ENCODE data around the gene GARIN5A. TPM values are rescaled to one million over a fixed set of nuclear protein-coding genes. Genes with fewer than 3 reads are reported as not detected.

Gene GARIN5A
- total and polyA plus RNA-seq, 2 experiments from 2014 or later, result 13.3 to 25.0 TPM

GRCh38 chr19:50447750-50448149 lies 28.9 kb downstream of the GARIN5A start:
- Mint-ChIP-seq H3K4me1 (no peaks in the 10 kb centered on the region), H3K27me3 (ENCODE audit: insufficient read depth, low read depth, poor library complexity) (peaks cover 4% of the 10 kb centered on the region), H3K4me3 (no peak overlapping the region), H3K9me3 (peaks cover 98% of the 10 kb centered on the region), H3K36me3 (ENCODE audit: low read depth) (peaks cover 53% of the 10 kb centered on the region), H3K27ac (no peak overlapping the region)
- H2AFZ ChIP-seq, result no peak overlapping the region
- H3K79me2 ChIP-seq (replicated peaks; ENCODE audit: insufficient read depth), result no peaks in the 10 kb centered on the region
- H3K4me1 ChIP-seq (ENCODE audit: insufficient read depth), result peaks cover 6% of the 10 kb centered on the region; the same call in 1 of the 2 replicates
- H3K36me3 ChIP-seq (ENCODE audit: insufficient read depth), result no peaks in the 10 kb centered on the region
- no peaks in the 10 kb centered on the region for H4K20me1 ChIP-seq (replicated peaks; ENCODE audit: insufficient read depth)
- ATAC-seq, result no peak
- H3K27ac ChIP-seq (ENCODE audit: low read depth), result no peak overlapping the region
- no peak for TF ChIP-seq EZH2 (IDR thresholded peaks at IDR 0.05; ENCODE audit: low read depth, unreplicated experiment)
- TF ChIP-seq STAT1 (IDR thresholded peaks at IDR 0.05; ENCODE audit: unreplicated experiment), result no peak
- TF ChIP-seq ZNF114 (CRISPR knock-in tag; IDR thresholded peaks at IDR 0.05), result no peak
- no peak for TF ChIP-seq CTCF (conservative IDR thresholded peaks at IDR 0.05; ENCODE audit: low read depth in 2 of 2)
- no peak for TF ChIP-seq EZH2phosphoT487 (IDR thresholded peaks at IDR 0.05; ENCODE audit: unreplicated experiment)
- no peak for TF ChIP-seq JUNB (IDR thresholded peaks at IDR 0.05; ENCODE audit: unreplicated experiment)
- TF ChIP-seq POLR2AphosphoS5 (IDR thresholded peaks at IDR 0.05; ENCODE audit: low read depth), result no peak
- TF ChIP-seq CREB1 (CRISPR knock-in tag; IDR thresholded peaks at IDR 0.05; ENCODE audit: low read depth), result no peak
- no peak for TF ChIP-seq NANOG (IDR thresholded peaks at IDR 0.05; ENCODE audit: borderline replicate concordance)
- no peak for TF ChIP-seq REST (IDR thresholded peaks at IDR 0.05; ENCODE audit: unreplicated experiment)
- no peak overlapping the region for H3K4me2 ChIP-seq
- H3K4me3 ChIP-seq, result no peak overlapping the region
- H3K27me3 ChIP-seq (ENCODE audit: insufficient read depth), result no peaks in the 10 kb centered on the region
- H3F3A ChIP-seq (replicated peaks; ENCODE audit: low read depth), result no peaks in the 10 kb centered on the region
- no peaks in the 10 kb centered on the region for H3K9me2 ChIP-seq (ENCODE audit: insufficient read depth)
- DNase-seq (ENCODE audit: low spot score), result no peak

- Mint-ChIP-seq H3K4me1 (no peaks in the 10 kb centered on the region), H3K36me3 (ENCODE audit: low read depth) (peaks cover 50% of the 10 kb centered on the region), H3K4me3 (no peak overlapping the region), H3K27ac (no peak overlapping the region), H3K9me3 (peaks cover 93% of the 10 kb centered on the region), H3K27me3 (ENCODE audit: insufficient read depth, low read depth, poor library complexity) (peaks cover 4% of the 10 kb centered on the region)
- Histone ChIP-seq H3K9me2 (ENCODE audit: insufficient read depth) (no peaks in the 10 kb centered on the region), H3K4me1 (ENCODE audit: insufficient read depth) (peaks cover 6% of the 10 kb centered on the region; the same call in 1 of the 2 replicates), H3K79me2 (replicated peaks; ENCODE audit: insufficient read depth) (no peaks in the 10 kb centered on the region), H3K27me3 (ENCODE audit: insufficient read depth) (no peaks in the 10 kb centered on the region), H3K27ac (ENCODE audit: low read depth) (no peak overlapping the region), H3K4me2 (no peak overlapping the region), H3K36me3 (ENCODE audit: insufficient read depth) (no peaks in the 10 kb centered on the region), H2AFZ (no peak overlapping the region), H3F3A (replicated peaks; ENCODE audit: low read depth) (no peaks in the 10 kb centered on the region), H4K20me1 (replicated peaks; ENCODE audit: insufficient read depth) (no peaks in the 10 kb centered on the region), H3K4me3 (no peak overlapping the region)
- ATAC-seq (no peak), DNase-seq (ENCODE audit: low spot score) (no peak)
- TF ChIP-seq ZNF462 (CRISPR knock-in tag; IDR thresholded peaks at IDR 0.05) (no peak), EZH2phosphoT487 (IDR thresholded peaks at IDR 0.05; ENCODE audit: unreplicated experiment) (no peak), JUNB (IDR thresholded peaks at IDR 0.05; ENCODE audit: unreplicated experiment) (no peak), STAT1 (IDR thresholded peaks at IDR 0.05; ENCODE audit: unreplicated experiment) (no peak)
Measured at GRCh38 chr19:50447053-50447452, 29.6 kb downstream of the GARIN5A start.
